GM21526 (cell line): ENCODE measurements around the gene CLPSL2.
"Not testable (repeated sequence)": the region's sequence is repeated elsewhere in the genome, so short reads cannot be mapped to it uniquely, and the experiment has no call there.

Experiments
- ATAC-seq: cut with Tn5 transposase; IDR thresholded peaks from one replicate; pipeline ENCODE4 v1.9.1; 2021; ENCODE audit warnings: moderate library complexity; ENCODE audit not compliant: unreplicated experiment, low FRiP score

CLPSL2 gene

DNA sequence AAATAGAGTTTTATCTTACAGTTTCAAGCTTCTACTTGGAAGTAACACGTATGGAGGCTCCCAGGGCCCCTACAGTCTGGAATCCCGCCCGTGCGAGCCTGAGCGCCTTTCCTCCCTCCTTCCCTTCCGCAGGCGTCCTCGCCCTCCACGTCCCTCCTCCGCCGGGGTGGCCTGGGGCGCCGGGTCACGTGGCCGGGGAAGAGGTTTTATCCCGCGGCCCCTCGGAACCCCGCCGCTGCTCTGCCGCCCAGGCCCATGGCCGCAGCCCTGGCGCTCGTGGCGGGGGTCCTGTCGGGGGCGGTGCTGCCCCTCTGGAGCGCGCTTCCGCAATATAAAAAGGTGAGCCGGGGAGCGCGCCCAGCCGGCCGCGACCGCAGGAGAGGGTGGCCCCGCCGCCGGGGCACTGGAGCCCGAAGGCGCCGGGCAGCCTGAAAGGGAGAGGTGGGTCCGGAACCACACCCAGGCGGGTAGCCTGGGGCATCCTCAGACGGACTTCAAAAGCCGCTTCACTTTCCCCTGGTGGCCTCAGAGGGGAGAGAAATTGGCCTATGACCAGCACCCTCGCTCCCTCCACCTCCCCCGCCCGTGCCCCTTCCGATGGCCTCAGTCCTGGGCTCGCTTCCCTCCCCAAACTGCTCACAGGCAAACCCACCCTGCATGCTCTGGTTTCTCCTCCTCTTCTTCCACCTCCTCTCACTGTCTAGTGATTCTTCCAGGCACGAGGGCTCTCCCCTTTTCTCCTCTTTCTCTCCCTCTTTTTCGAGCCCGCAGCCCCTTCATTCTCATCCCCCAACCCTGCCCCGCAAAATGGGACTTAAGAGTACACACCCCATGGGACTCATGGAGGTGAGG is at the start of gene CLPSL2:
Gene CLPSL2 (plus strand): TSS at position 235 of the 852 bp plus-strand sequence. CDS start 21 bp downstream, at position 256.
- no peak for ATAC-seq

DNA sequence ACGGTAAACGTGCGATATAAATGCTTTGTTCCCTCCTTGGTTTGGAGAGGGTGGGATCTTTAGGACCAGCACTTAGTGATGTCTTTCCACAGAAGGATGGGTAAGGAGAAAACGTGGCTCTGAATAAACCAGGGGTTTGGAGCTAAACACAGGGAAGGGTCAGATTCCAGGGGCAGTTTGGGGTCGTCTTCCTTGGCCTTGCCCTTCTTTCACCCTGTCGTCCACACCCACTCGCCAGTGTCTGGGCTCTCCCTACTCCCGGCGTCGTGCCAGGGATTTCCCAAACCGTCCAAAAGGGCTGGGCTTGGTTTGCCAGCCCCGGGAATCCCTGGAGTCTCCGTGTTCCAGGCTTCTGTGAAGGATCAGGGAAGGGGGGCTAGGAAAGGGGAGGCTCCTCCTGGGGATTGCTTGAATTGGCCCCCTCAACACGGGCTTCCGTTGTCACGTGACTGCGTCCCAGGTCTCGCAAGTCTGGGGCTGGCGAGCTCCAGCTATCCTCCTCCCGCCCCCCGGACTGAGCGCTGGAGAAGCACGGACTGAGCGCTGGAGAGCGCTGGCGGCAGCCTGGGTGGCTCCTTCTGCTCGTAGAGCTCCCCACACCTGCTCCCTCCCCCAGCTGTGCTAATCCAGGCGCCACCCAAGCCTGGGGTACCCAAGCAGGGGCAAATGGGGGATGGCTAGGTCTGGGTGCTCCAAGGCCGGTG is 49.0 kb upstream of the CLPSL2 start:
- ATAC-seq = peak; percentile 11

DNA sequence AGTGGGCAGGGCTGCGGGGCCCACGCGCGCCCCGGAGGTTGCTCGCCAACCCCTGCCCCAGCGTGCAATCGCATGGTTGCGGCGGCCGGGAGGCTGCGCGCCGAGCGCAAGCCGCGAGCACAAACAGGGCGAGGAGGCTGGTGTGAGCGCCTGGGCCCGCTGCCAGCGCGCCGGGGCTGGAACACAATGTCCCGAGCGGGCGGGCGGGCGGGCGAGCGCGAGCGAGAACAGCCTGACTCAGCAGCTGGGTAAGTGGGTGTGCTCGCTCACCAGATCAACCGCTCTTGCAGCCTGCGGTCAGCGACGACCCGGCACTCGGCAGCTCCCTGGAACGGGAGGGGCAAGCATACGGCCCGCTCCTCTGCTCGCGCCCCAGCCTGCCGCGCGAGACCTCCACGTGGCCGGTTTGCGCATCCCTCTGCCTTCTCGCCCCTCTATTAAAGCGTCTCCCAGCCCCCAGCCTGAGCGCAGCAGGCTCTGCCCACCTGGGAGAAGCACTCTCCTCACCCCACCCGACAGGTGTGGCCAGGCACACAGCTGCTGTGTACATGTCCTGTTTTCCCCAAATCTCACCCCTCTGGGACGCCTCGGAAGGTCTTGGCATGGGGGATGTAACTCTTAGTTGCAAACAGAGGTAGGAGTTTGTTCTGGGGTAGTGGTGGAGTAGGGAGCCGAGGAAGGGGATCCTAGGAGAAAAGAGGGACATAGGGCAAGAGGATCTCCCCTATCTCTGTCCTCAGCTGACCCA is 48.3 kb upstream of the CLPSL2 start:
- peak; percentile 45 for ATAC-seq

DNA sequence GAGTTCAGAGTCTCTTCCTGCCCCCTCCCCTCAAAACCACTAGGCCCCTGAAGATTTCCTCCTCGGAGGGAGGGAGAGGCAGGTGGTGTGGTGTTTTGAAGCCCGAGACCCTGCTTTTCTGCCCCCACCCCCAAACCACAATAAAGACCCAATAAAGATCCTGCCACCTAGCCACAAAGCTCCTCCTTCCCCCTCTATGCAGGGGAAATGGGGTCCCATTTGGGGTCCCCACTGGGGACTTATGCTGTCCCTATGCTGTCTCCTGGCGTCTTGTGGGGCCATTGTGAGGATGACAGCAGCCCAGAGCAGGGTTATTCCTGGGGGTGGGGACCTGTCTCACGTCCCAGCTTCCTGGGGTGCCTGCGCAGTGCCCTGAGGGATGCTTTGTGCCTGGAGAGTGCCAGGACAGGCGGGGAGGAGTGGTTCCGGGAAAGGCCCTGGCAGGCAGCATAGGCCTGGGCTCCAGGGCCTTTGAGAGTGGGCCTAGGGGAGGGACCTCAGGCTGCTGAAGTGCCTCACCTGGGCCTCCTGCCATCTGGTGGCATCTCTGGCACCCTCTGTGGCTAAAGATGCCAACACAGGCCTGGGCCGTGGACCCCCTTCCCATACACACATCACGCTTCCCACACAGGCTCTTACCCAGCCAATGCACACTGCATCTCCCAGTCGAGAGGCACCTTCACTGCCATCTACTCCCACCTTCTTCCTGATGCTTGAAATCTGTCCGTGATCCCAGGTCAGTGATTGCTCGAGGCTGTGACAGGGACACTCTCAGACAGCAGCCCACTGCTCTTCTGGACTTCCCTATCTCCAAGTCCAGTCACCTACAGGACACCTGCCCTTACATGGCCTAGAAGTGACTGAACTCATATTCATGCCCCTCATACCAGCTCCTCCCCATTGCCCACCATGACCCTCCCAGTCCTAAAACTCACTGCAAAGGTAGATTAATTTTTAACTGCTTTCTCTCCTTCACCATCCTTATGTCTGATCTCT is 47.4 kb upstream of the CLPSL2 start:
- no peak for ATAC-seq

DNA sequence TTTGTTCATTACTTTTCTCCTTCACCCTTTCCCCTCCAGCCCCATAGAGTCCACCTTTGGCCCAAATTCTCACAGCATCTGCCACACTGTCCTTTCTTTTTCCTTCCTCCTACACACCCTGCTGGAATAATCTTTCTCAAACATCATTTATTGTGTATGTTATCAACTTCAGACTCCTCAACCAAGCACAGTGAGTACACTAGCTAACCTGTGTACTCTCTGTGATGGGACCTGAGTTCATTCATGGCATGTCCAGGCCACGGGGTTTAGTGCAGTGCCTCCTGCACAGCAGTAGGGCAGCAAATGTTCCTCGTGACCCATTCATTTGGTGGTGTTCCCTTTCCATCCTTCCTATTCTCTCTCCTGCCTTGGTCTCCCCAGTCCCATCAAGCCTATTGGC is 46.7 kb upstream of the CLPSL2 start:
- no peak for ATAC-seq

GRCh38 chr6:35730745-35731413 is 45.5 kb upstream of the CLPSL2 start:
- ATAC-seq = no peak

GRCh38 chr6:35731414-35731735 is 45.0 kb upstream of the CLPSL2 start:
- peak; percentile 34 for ATAC-seq

- peak; percentile 45 for ATAC-seq
Observed at GRCh38 chr6:35731736-35732532, 44.5 kb upstream of the CLPSL2 start.

DNA sequence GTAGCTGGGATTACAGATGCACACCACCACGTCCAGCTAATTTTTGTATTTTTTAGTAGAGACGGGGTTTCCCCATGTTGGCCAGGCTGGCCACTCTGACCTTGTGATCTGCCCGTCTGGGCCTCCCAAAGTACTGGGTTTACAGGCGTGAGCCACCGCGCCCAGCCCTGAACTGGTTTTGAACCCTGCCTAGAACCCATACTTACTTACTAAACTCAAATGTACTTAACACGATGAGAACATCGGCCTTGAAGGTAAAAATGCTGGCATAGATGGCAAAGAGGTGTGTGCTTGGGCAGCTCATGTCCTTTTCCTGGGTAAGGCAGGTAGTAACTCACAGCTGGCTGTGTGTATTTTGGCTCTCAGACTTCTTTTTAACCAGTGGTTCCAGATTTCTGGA is 42.8 kb upstream of the CLPSL2 start:
- no peak for ATAC-seq

GRCh38 chr6:35734319-35734718 is 42.1 kb upstream of the CLPSL2 start:
- ATAC-seq = not testable (repeated sequence)

GRCh38 chr6:35735452-35735851 is 40.9 kb upstream of the CLPSL2 start:
- ATAC-seq = no peak

GRCh38 chr6:35736253-35736894 is 40.0 kb upstream of the CLPSL2 start:
- no peak for ATAC-seq

DNA sequence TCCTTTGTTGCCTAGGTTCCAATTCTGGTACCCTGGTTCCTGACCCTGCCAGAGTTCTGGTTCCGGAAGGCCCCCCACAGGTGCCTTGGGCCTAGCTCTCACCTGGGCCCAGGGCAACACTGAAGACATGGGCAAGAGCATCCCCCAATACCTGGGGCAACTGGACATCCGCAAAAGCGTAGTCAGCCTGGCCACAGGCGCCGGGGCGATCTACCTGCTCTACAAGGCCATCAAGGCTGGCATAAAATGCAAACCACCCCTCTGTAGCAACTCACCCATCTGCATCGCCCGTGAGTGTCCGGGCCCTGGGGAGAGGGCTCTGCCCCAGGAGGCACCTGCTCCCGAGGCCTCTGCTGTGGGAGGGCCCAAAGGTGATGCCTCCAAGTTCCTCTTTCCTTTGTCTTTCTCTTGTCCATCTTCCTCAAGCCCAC is 39.4 kb upstream of the CLPSL2 start, which contains the start of gene ARMC12:
Gene ARMC12 (plus strand): TSS at position 51 of the 431 bp plus-strand sequence. CDS start 77 bp downstream, at position 128.
- ATAC-seq = no peak

DNA sequence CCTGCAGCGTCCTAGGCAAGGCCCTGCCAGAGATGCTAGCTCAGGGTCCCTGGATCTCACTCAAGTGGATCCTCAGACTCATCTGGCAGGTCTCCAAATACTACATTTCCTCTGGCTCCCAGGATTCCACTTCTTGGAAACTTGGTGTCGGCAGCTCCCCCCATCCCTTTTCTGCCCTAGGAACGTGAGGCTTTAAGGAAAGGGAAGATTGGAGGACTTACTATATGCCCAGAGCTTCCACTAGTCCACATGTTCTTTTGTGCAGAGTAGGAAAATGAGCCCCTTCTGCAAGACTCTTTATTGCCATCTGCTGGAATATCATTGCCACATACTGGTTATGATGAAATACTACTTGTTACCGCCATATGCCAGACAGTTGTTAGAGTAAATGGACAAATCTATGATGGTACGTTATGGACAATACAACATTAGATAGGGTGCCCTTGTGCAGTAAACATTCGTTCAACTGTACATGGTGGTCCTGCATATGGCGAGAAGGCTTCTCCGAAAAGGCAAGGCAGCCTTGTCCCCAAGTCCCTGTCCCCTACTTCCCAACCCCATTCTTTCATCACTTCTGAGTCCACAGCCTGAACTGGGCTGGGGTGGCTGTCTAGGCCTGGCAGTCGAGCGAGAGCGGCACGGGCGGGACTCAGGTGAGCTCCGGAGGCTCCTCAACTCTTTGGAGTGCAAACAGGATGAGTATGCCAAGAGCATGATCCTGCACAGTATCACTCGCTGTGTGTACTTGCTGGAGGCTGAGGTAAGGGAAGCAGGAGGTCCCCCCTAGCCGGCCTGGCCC is 38.8 kb upstream of the CLPSL2 start:
- no peak for ATAC-seq

DNA sequence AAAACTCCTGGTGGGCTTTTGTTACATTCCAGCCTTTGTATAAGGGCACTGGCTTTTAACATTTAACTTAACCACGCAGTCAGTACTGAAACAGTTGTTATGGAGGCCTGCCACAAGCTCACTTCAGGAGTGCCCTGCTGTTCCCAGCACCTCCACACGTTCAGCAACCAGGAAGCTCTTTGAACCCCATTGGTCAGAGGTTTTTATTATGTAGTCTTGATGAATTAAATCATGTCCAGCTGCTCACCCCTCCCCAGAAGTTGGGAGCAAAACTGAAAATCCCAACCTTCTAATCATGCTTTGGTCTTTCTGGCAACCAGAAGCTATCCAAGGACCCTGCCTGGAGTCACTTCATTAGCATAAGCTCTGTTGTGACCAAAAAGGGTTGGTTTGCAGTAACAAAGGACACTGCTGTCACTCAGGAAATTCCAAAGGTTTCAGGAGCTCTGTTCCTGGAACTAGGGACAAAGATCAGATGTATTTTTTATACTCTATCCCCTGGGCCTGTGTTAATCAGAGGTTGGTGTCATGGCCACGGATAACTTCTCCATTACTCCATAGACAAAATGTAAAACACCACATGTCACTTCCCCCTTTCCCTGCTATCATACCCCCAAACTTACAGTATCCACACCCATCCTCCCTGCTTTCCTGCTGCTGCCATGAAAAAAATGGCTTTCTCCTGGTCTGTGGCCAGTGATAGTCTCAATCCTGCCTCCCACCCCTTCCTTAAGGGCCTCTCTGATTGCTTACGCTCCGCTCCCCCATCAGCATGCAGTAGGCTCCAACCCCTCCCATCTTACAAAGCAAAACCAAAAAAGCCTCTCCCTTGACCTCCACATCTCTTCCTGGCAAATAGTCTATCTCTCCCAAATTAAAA is 36.5 kb upstream of the CLPSL2 start:
- ATAC-seq = no peak

GRCh38 chr6:35742842-35743241 is 33.6 kb upstream of the CLPSL2 start:
- no peak for ATAC-seq
